GM12878 (cell line): ENCODE results near the gene GTF2IRD1. TPM values are rescaled to one million over a fixed set of nuclear protein-coding genes. Genes with fewer than 3 reads are reported as not detected.

Source experiments
- ATAC-seq: fragments of 200-7000 bp; cut with Tn5 transposase; 3 replicates; pipeline ENCODE4 v1.9.1; 2020; ENCODE audit warnings: mild to moderate bottlenecking, moderate library complexity
- BruUV-seq: library from RNA; stranded (reverse); fragments of 400-500 nt; replicated peaks from 2 replicates; lab custom pipeline; 2021; lab: Mats Ljungman, UMichigan
- CTCF ChIA-PET: fragments of 300-600 bp; sonication (Branson Sonifier 250); formaldehyde crosslinking; extraction: SDS; loops from one replicate; lab custom pipeline; 2021; ENCODE audit warnings: inconsistent platforms; lab: Yijun Ruan, JAX
- POLR2A ChIA-PET: fragments of 350-600 bp; formaldehyde crosslinking; extraction: SDS; loops from one replicate; lab custom pipeline; 2021; ENCODE audit warnings: inconsistent platforms; lab: Charles Lee
- RAD21 ChIA-PET: fragments of 300-600 bp; sonication (Branson Sonifier 250); formaldehyde crosslinking; loops from one replicate; lab custom pipeline; 2023; ENCODE audit warnings: antibody characterized with exemption; ENCODE audit not compliant: unreplicated experiment; lab: Charles Lee
- SMC1A ChIA-PET: fragments of 300-600 bp; sonication (Branson Sonifier 250); formaldehyde crosslinking; loops from one replicate; lab custom pipeline; 2023; ENCODE audit not compliant: unreplicated experiment, uncharacterized antibody; lab: Charles Lee
- DNase-seq: peaks from one replicate; pipeline ENCODE4 v3.0.0-alpha.2; 2011; ENCODE audit warnings: low read depth, low spot score
- FAIRE-seq: peaks from 3 replicates; lab custom pipeline; 2011; peaks lifted over from hg19 to GRCh38; lab: Jason Lieb, UNC
- H2AFZ ChIP-seq: 2 replicates; pipeline ENCODE4 v1.6.0; 2011; ENCODE audit warnings: low read depth, low read length, control low read depth; ENCODE audit not compliant: control insufficient read depth
- H3K27ac ChIP-seq: 2 replicates; pipeline ENCODE4 v1.5.1; 2011; ENCODE audit warnings: control low read depth; ENCODE audit not compliant: control insufficient read depth, insufficient read depth
- H3K27me3 ChIP-seq, 2 experiments: replicated peaks in 1 of 2; 2 replicates each; pipeline versions ENCODE4 v1.6.0 to v1.6.1; 2011; ENCODE audit warnings: low read length in 1 of 2; ENCODE audit not compliant: control insufficient read depth in 2 of 2, insufficient read depth in 2 of 2
- H3K36me3 ChIP-seq, 2 experiments: 2 replicates each; pipeline ENCODE4 v1.5.1; 2011; ENCODE audit warnings: low read length in 1 of 2; ENCODE audit not compliant: control insufficient read depth in 2 of 2, insufficient read depth in 2 of 2
- H3K4me1 ChIP-seq: 2 replicates; pipeline ENCODE4 v1.6.1; 2011; ENCODE audit warnings: mild to moderate bottlenecking, low read length, moderate library complexity, mixed read lengths; ENCODE audit not compliant: control insufficient read depth, insufficient read depth
- H3K4me2 ChIP-seq: 2 replicates; pipeline ENCODE4 v1.6.0; 2011; ENCODE audit warnings: control low read depth; ENCODE audit not compliant: control insufficient read depth, insufficient read depth
- H3K4me3 ChIP-seq: fragments of 200-600 bp; sonication (generic); 2 replicates; pipeline ENCODE4 v1.5.1; 2016
- H3K79me2 ChIP-seq: 2 replicates; pipeline ENCODE4 v1.6.0; 2011; ENCODE audit warnings: low read length; ENCODE audit not compliant: control insufficient read depth, insufficient read depth
- H3K9ac ChIP-seq: 2 replicates; pipeline ENCODE4 v1.8.0; 2011; ENCODE audit warnings: low read length, control low read depth, mixed read lengths; ENCODE audit not compliant: control insufficient read depth, insufficient read depth
- H3K9me3 ChIP-seq: replicated peaks from 3 replicates; pipeline ENCODE4 v1.5.1; 2011; ENCODE audit warnings: mild to moderate bottlenecking, low read length; ENCODE audit not compliant: control insufficient read depth, insufficient read depth
- H4K20me1 ChIP-seq: 2 replicates; pipeline ENCODE4 v1.6.0; 2011; ENCODE audit not compliant: control insufficient read depth, insufficient read depth
- POU2F2 ChIP-seq: IDR thresholded peaks from 3 replicates; pipeline ENCODE4 v1.6.1; 2011; ENCODE audit warnings: low read depth, mild to moderate bottlenecking, low read length, borderline replicate concordance
- SUZ12 ChIP-seq: fragments of 200-600 bp; sonication (generic); IDR thresholded peaks from one replicate; pipeline ENCODE4 v1.6.1; 2018; ENCODE audit warnings: antibody characterized with exemption, mild to moderate bottlenecking; ENCODE audit not compliant: unreplicated experiment
- WGBS: methylation state at CpG from one replicate; pipeline ENCODE4 v1.1.6; 2016; ENCODE audit warnings: low lambda C conversion rate; ENCODE audit not compliant: insufficient replicate concordance, insufficient coverage; ENCODE audit errors: missing lambda C conversion rate; 5-methylcytosine and 5-hydroxymethylcytosine counted together
- in situ Hi-C: fragments of 300-500 bp; cut with MboI; formaldehyde crosslinking; loops from 9 replicates; pipeline ENCODE4 v1.14.3; 2018; ENCODE audit warnings: mixed read lengths
- intact Hi-C: fragments of 100-400 bp; cut with micrococcal nuclease; formaldehyde crosslinking; loops from one replicate; pipeline ENCODE4 v1.14.2; 2022; ENCODE audit not compliant: unreplicated experiment
- polyA plus RNA-seq, 11 experiments: library from polyadenylated mRNA; depleted of rRNA in 4 of 11; unstranded in 6 of 11; stranded (reverse) in 5 of 11; fragments of >200 nt; fragmentation: Nextera tagmentation in 4 of 11; fragmentation: Illumina TruSeq in 1 of 11; extraction: Ambion mirVana in 4 of 11; extraction: Trizol in 1 of 11; gene quantifications; 1 replicate in 1 of 11; 2 replicates in 10 of 11; pipeline versions ENCODE4 v1.2.1 to v1.2.3, GENCODE V29; 2011 to 2016; ENCODE audit warnings: inconsistent platforms in 2 of 11, missing spikeins in 2 of 11, low read depth in 1 of 11
- total RNA-seq, 4 experiments: library from RNA; depleted of rRNA in 3 of 4; stranded (reverse); fragments of >200 nt in 3 of 4; fragmentation: Illumina TruSeq in 1 of 4; extraction: Trizol in 1 of 4; gene quantifications; 2 replicates each; pipeline versions ENCODE4 v1.2.1 to v1.2.3, GENCODE V29; 2013 to 2021
- TF ChIP-seq, protein P1 (sequence below), 3 experiments: IDR thresholded peaks in 2 of 3; conservative IDR thresholded peaks in 1 of 3; 2 replicates each; pipeline ENCODE4 v1.5.1; 2011; ENCODE audit warnings: low read depth in 3 of 3, low read length in 3 of 3, mild to moderate bottlenecking in 3 of 3, control low read depth in 2 of 3, moderate library complexity in 2 of 3, inconsistent platforms in 1 of 3, mixed read lengths in 1 of 3; ENCODE audit not compliant: control insufficient read depth in 2 of 3, insufficient read depth in 1 of 3; ENCODE audit errors: extremely low read depth in 1 of 3
- TF ChIP-seq, protein P2 (sequence below): IDR thresholded peaks from 2 replicates; pipeline ENCODE4 v1.6.1; 2011; ENCODE audit warnings: mild to moderate bottlenecking, low read depth, low read length, moderate library complexity; ENCODE audit not compliant: insufficient replicate concordance

GTF2IRD1 gene
- total and polyA plus RNA-seq, 10 of the 15 experiments (the other 5 are each of a cell fraction or from before 2014, with no cell fraction given): 0.48 to 3.0 (median 1.3) TPM

- Histone ChIP-seq H3K9ac (no peak overlapping the region), H3K4me3 (no peak overlapping the region), H3K36me3 (no peaks in the 10 kb centered on the region), H3K27ac (no peak overlapping the region)
- SMC1A ChIA-PET: interaction anchor here (0.7 to 1.6 kb wide), 6 partner anchors 9 to 78 kb away, joined by 3 to 6 read pairs (median 4); no protein-coding TSS in a partner anchor
- POLR2A ChIA-PET: interaction anchor here (0.6 to 1.5 kb wide), 3 partner anchors 12 to 330 kb away, joined by 4 read pairs; no protein-coding TSS in a partner anchor
- CTCF ChIA-PET: interaction anchor here (0.7 to 1.8 kb wide), 9 partner anchors 17 to 121 kb away, joined by 3 to 5 read pairs (median 4); no protein-coding TSS in a partner anchor
- 87% methylated on average over 13 of the region's 13 CpGs for WGBS
- TF ChIP-seq SUZ12 (no peak), POU2F2 (no peak)
- TF ChIP-seq, protein P1, sequence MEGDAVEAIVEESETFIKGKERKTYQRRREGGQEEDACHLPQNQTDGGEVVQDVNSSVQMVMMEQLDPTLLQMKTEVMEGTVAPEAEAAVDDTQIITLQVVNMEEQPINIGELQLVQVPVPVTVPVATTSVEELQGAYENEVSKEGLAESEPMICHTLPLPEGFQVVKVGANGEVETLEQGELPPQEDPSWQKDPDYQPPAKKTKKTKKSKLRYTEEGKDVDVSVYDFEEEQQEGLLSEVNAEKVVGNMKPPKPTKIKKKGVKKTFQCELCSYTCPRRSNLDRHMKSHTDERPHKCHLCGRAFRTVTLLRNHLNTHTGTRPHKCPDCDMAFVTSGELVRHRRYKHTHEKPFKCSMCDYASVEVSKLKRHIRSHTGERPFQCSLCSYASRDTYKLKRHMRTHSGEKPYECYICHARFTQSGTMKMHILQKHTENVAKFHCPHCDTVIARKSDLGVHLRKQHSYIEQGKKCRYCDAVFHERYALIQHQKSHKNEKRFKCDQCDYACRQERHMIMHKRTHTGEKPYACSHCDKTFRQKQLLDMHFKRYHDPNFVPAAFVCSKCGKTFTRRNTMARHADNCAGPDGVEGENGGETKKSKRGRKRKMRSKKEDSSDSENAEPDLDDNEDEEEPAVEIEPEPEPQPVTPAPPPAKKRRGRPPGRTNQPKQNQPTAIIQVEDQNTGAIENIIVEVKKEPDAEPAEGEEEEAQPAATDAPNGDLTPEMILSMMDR (IDR thresholded peaks at IDR 0.05 in 2 of 3, conservative IDR thresholded peaks at IDR 0.05 in 1 of 3; ENCODE audit: control insufficient read depth in 2 of 3, extremely low read depth in 1 of 3, insufficient read depth in 1 of 3, low read depth in 3 of 3, low read length in 3 of 3): peak in 1 of 3 experiments; percentile 12; a peak in 1 of 6 replicates
- TF ChIP-seq, protein P2, sequence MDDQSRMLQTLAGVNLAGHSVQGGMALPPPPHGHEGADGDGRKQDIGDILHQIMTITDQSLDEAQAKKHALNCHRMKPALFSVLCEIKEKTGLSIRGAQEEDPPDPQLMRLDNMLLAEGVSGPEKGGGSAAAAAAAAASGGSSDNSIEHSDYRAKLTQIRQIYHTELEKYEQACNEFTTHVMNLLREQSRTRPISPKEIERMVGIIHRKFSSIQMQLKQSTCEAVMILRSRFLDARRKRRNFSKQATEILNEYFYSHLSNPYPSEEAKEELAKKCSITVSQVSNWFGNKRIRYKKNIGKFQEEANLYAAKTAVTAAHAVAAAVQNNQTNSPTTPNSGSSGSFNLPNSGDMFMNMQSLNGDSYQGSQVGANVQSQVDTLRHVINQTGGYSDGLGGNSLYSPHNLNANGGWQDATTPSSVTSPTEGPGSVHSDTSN: no peak
- TF ChIP-seq, all 136 proteins: peak for 1
- RAD21 ChIA-PET: interaction anchor here (0.9 to 2.3 kb wide), 4 partner anchors 8 to 53 kb away, joined by 4 to 8 read pairs (median 4); no protein-coding TSS in a partner anchor
- H3K79me2 ChIP-seq: no peaks in the 10 kb centered on the region
- no peaks in the 10 kb centered on the region for H3K27me3 ChIP-seq
- peak overlapping the region; percentile 25 for H2AFZ ChIP-seq
- no TSS peak for BruUV-seq
- H3K4me2 ChIP-seq: peak overlapping the region; percentile 21; the same call in 1 of the 2 replicates
- in situ Hi-C loops (no loop called here), intact Hi-C loops (no loop called here)
- ATAC-seq (peak; percentile 64), FAIRE-seq (peak; percentile 61), DNase-seq (no peak)
- no peaks in the 10 kb centered on the region for H3K9me3 ChIP-seq
- H4K20me1 ChIP-seq: no peaks in the 10 kb centered on the region
- peaks cover 19% of the 10 kb centered on the region for H3K4me1 ChIP-seq
These were observed 162.5 kb downstream of the GTF2IRD1 start for GRCh38 chr7:74615933-74616780.
